Suprapubic skin (tissue), 4 donors: Measurements from ENCODE around the gene GPC1. TPM values are rescaled to one million over a fixed set of nuclear protein-coding genes. Genes with fewer than 3 reads are reported as not detected.

ENCODE experiments used
- DNase-seq, 2 donors: peaks; one replicate each; pipeline ENCODE4 v3.0.0-alpha.2; 2019; ENCODE audit warnings: low spot score in 2 of 2
- H3K27ac ChIP-seq: fragments of 200-600 bp; sonication (generic); one replicate; pipeline ENCODE4 v1.5.1; 2019
- H3K27me3 ChIP-seq: fragments of 200-600 bp; sonication (generic); one replicate; pipeline ENCODE4 v1.5.1; 2019
- H3K36me3 ChIP-seq: fragments of 200-600 bp; sonication (generic); one replicate; pipeline ENCODE4 v1.5.1; 2019
- H3K4me1 ChIP-seq: fragments of 200-600 bp; sonication (generic); one replicate; pipeline ENCODE4 v1.5.1; 2019
- H3K4me3 ChIP-seq: fragments of 200-600 bp; sonication (generic); one replicate; pipeline ENCODE4 v1.5.1; 2019; ENCODE audit warnings: mild to moderate bottlenecking
- H3K9me3 ChIP-seq: fragments of 200-600 bp; sonication (generic); one replicate; pipeline ENCODE4 v1.5.1; 2019
- EP300 ChIP-seq: sonication (generic); formaldehyde crosslinking; IDR thresholded peaks from one replicate; pipeline ENCODE4 v1.6.1; 2017; ENCODE audit warnings: antibody characterized with exemption
- POLR2A ChIP-seq, 2 donors: fragments of 450-650 bp; IDR thresholded peaks; one replicate each; pipeline ENCODE4 v1.6.1; 2017; ENCODE audit warnings: antibody characterized with exemption in 2 of 2, mild to moderate bottlenecking in 2 of 2, moderate library complexity in 2 of 2
- POLR2AphosphoS5 ChIP-seq, 3 donors: sonication (generic); formaldehyde crosslinking; IDR thresholded peaks; one replicate each; pipeline ENCODE4 v1.6.1; 2017; ENCODE audit warnings: antibody characterized with exemption in 3 of 3
- WGBS: methylation state at CpG from one replicate; pipeline ENCODE4 v1.1.5; 2018; 5-methylcytosine and 5-hydroxymethylcytosine counted together
- total RNA-seq, 4 donors: library from RNA; depleted of rRNA; stranded (reverse); fragments of >200 nt; gene quantifications; one replicate each; pipeline ENCODE4 v1.1.0, GENCODE V29; 2016
- TF ChIP-seq, protein P1 (sequence below), 2 donors: fragments of 200-600 bp in 1 of 2; fragments of 450-650 bp in 1 of 2; sonication (generic) in 1 of 2; IDR thresholded peaks; one replicate each; pipeline ENCODE4 v1.5.1; 2016 to 2019; ENCODE audit warnings: antibody characterized with exemption in 2 of 2, mild to moderate bottlenecking in 1 of 2, moderate library complexity in 1 of 2

Gene GPC1
- total RNA-seq, 4 donors from 2014 or later: 130 to 164 (median 145) TPM

DNA sequence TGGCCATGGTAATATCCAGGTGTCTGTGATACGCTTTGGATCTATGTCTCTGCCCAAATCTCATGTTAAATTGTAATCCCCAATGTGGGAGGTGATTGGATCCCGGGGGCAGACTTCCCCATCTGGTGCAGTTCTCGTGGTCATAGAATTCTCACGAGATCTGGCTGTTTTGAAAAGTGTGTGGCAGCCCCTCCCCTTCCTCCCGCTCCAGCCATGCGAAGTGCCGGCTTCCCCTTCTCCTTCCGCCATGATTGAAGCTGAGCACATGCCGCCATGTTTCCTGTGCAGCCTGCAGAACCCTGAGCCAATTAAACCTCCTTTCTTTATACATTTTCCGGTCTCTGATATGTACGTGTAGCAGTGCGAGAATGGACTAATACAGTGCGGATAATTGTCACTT lies 42.5 kb downstream of the GPC1 start:
- WGBS: 84% methylated on average over 13 of the region's 13 CpGs
- H3K9me3 ChIP-seq: no peaks in the 10 kb centered on the region
- no peak for DNase-seq
- TF ChIP-seq EP300 (no peak), POLR2A (IDR thresholded peaks at IDR 0.05) (no peak), POLR2AphosphoS5 (IDR thresholded peaks at IDR 0.05) (no peak)
- TF ChIP-seq, protein P1, sequence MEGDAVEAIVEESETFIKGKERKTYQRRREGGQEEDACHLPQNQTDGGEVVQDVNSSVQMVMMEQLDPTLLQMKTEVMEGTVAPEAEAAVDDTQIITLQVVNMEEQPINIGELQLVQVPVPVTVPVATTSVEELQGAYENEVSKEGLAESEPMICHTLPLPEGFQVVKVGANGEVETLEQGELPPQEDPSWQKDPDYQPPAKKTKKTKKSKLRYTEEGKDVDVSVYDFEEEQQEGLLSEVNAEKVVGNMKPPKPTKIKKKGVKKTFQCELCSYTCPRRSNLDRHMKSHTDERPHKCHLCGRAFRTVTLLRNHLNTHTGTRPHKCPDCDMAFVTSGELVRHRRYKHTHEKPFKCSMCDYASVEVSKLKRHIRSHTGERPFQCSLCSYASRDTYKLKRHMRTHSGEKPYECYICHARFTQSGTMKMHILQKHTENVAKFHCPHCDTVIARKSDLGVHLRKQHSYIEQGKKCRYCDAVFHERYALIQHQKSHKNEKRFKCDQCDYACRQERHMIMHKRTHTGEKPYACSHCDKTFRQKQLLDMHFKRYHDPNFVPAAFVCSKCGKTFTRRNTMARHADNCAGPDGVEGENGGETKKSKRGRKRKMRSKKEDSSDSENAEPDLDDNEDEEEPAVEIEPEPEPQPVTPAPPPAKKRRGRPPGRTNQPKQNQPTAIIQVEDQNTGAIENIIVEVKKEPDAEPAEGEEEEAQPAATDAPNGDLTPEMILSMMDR (IDR thresholded peaks at IDR 0.05): no peak
- H3K27ac ChIP-seq: no peak overlapping the region
- H3K4me3 ChIP-seq: no peak overlapping the region
- no peaks in the 10 kb centered on the region for H3K36me3 ChIP-seq
- H3K4me1 ChIP-seq: no peaks in the 10 kb centered on the region
- H3K27me3 ChIP-seq: no peaks in the 10 kb centered on the region

- no peak overlapping the region for H3K27ac ChIP-seq
- no peak overlapping the region for H3K4me3 ChIP-seq
- no peaks in the 10 kb centered on the region for H3K27me3 ChIP-seq
- no peaks in the 10 kb centered on the region for H3K9me3 ChIP-seq
- H3K4me1 ChIP-seq: no peaks in the 10 kb centered on the region
- DNase-seq: peak in 1 of 2 donors; percentile 54
- WGBS: 93% methylated on average over 21 of the region's 21 CpGs
- TF ChIP-seq, protein P1 (IDR thresholded peaks at IDR 0.05): no peak
- TF ChIP-seq POLR2A (IDR thresholded peaks at IDR 0.05) (no peak), EP300 (no peak), POLR2AphosphoS5 (IDR thresholded peaks at IDR 0.05) (no peak)
- H3K36me3 ChIP-seq: no peaks in the 10 kb centered on the region
Measured at GRCh38 chr2:240478346-240479110, 43.1 kb downstream of the GPC1 start.

DNA sequence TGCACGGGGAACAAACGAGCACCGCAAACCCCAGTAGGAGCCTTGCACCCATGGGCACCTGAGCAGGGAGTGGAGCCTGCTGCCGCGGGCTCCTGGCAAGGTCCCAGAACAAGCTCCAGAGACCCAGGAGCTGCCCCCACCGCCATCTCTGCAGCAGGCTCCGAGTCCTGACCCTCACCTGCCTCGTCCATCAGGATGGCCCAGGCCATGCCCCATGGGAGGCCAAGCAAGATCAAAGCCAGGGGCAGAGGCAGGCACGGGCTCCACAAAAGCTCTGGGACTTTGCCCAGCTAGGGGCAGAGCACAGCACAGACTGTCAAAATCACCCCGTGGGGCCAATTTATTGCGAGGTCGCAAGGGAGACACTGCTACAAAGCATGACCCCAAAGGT lies 43.6 kb downstream of the GPC1 start:
- Histone ChIP-seq H3K4me3 (no peak overlapping the region), H3K4me1 (no peaks in the 10 kb centered on the region), H3K27ac (no peak overlapping the region), H3K36me3 (no peaks in the 10 kb centered on the region), H3K9me3 (peaks cover 4% of the 10 kb centered on the region), H3K27me3 (no peaks in the 10 kb centered on the region)
- 80% methylated on average over 5 of the region's 12 CpGs for whole genome bisulfite sequencing
- TF ChIP-seq POLR2A (IDR thresholded peaks at IDR 0.05) (no peak), POLR2AphosphoS5 (IDR thresholded peaks at IDR 0.05) (no peak), EP300 (no peak)
- TF ChIP-seq, protein P1 (IDR thresholded peaks at IDR 0.05): no peak
- DNase-seq: peak in 1 of 2 donors; percentile 64

DNA sequence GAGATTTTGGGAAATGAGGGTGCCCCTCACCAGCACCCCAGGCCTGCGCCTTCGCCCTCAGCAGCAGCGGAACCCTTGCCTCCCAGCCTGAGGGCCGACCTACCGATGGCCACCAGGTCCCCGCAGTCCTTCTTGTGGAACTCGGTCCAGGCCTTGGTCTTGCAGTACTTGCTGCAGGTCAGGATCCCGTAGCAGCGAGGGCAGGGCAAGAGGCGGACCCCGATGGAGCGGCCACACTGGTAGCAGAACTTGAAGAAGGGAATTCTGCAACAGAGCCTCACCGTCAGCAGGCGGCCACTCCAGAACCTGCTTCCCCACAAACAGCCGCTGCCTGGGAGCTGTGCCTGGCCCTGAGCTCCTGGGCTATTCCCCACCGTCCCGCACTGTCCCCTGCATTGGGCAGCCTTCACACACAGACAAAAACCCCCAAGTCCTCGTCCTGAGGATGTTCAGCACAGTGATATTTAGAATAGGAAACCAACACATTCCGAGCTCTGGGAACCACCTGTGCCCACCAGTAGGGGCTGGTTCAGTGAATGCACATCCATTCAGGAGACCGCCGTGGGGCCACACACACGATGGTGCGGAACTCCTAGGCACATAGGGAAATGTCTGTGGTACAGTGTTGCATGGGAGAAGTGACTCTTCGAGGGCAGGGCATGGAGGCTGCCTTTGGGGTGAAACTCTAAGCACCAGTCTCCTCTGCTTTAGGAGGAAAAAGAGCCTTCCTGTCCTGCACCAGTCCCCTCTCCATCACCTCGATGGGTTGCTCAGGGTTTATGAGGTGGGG lies 45.6 kb downstream of the GPC1 start:
- over 99% methylated on average over 15 of the region's 25 CpGs for WGBS
- peaks cover 8% of the 10 kb centered on the region for H3K9me3 ChIP-seq
- peak in 1 of 2 donors; percentile 69 for DNase-seq
- TF ChIP-seq, protein P1 (IDR thresholded peaks at IDR 0.05): no peak
- TF ChIP-seq POLR2A (IDR thresholded peaks at IDR 0.05) (no peak), EP300 (no peak), POLR2AphosphoS5 (IDR thresholded peaks at IDR 0.05) (no peak)
- no peaks in the 10 kb centered on the region for H3K36me3 ChIP-seq
- H3K4me3 ChIP-seq: no peak overlapping the region
- no peaks in the 10 kb centered on the region for H3K27me3 ChIP-seq
- no peak overlapping the region for H3K27ac ChIP-seq
- no peaks in the 10 kb centered on the region for H3K4me1 ChIP-seq

- no peak for TF ChIP-seq POLR2AphosphoS5 (IDR thresholded peaks at IDR 0.05)
- TF ChIP-seq EP300: no peak
- TF ChIP-seq, protein P1 (IDR thresholded peaks at IDR 0.05): no peak
- TF ChIP-seq POLR2A (IDR thresholded peaks at IDR 0.05): no peak
- DNase-seq: peak in 1 of 2 donors; percentile 61
- Histone ChIP-seq H3K27me3 (no peaks in the 10 kb centered on the region), H3K4me3 (no peak overlapping the region), H3K27ac (no peak overlapping the region), H3K9me3 (peaks cover 12% of the 10 kb centered on the region), H3K36me3 (no peaks in the 10 kb centered on the region), H3K4me1 (no peaks in the 10 kb centered on the region)
- no CpG with 5 or more reads among the region's 5 CpGs for WGBS
Measured at GRCh38 chr2:240481720-240482119, 46.3 kb downstream of the GPC1 start.
